NCI-H345 treated with DMSO at 0.1 percent for 48 hours (cell line): ENCODE measurements around the gene TUBGCP5.

Experiments used
- DNase-seq: peaks from one replicate; lab custom pipeline; 2025; ENCODE audit not compliant: unreplicated experiment; lab: John Stamatoyannopoulos, UW

Gene TUBGCP5

GRCh38 chr15:22979238-22980188, 59.9 kb downstream of the TUBGCP5 start:
- DNase-seq, result peak; percentile 43

GRCh38 chr15:22978691-22979237, 60.6 kb downstream of the TUBGCP5 start:
- DNase-seq, result no peak

- no peak for DNase-seq
These were observed 64.6 kb downstream of the TUBGCP5 start for GRCh38 chr15:22974745-22975144.

GRCh38 chr15:22973987-22974386, 65.4 kb downstream of the TUBGCP5 start:
- no peak for DNase-seq

- DNase-seq, result no peak
These were observed 66.1 kb downstream of the TUBGCP5 start for GRCh38 chr15:22973286-22973685.

GRCh38 chr15:22969489-22969888, 69.9 kb downstream of the TUBGCP5 start:
- no peak for DNase-seq

GRCh38 chr15:22968366-22968765, 71.0 kb downstream of the TUBGCP5 start:
- DNase-seq, result no peak

GRCh38 chr15:22967084-22967770, 72.1 kb downstream of the TUBGCP5 start:
- no peak for DNase-seq

GRCh38 chr15:22966321-22967083, 72.9 kb downstream of the TUBGCP5 start:
- no peak for DNase-seq

GRCh38 chr15:22963641-22964040, 75.7 kb downstream of the TUBGCP5 start:
- no peak for DNase-seq

- DNase-seq, result no peak
These were observed 76.8 kb downstream of the TUBGCP5 start for GRCh38 chr15:22962611-22963010.

- no peak for DNase-seq
These were observed 77.6 kb downstream of the TUBGCP5 start for GRCh38 chr15:22961762-22962161.

- no peak for DNase-seq
These were observed 78.8 kb downstream of the TUBGCP5 start for GRCh38 chr15:22960556-22960955.

- DNase-seq, result no peak
These were observed 79.2 kb downstream of the TUBGCP5 start for GRCh38 chr15:22960126-22960525.

- no peak for DNase-seq
These were observed 79.9 kb downstream of the TUBGCP5 start for GRCh38 chr15:22959321-22960101.

GRCh38 chr15:22958487-22959280, 80.7 kb downstream of the TUBGCP5 start:
- no peak for DNase-seq

- DNase-seq, result no peak
These were observed 82.5 kb downstream of the TUBGCP5 start for GRCh38 chr15:22956978-22957260.

GRCh38 chr15:22956257-22956977, 83.0 kb downstream of the TUBGCP5 start:
- no peak for DNase-seq

- no peak for DNase-seq
These were observed 83.7 kb downstream of the TUBGCP5 start for GRCh38 chr15:22955544-22956119.
